Panc1 (cell line): Measurements from ENCODE around the gene PYGO1.

Experiments
- POLR2AphosphoS5 ChIP-seq: IDR thresholded peaks from 2 replicates; pipeline ENCODE4 v1.6.1; 2012; ENCODE audit warnings: mild to moderate bottlenecking, low read depth, low read length, moderate library complexity
- SIN3A ChIP-seq: IDR thresholded peaks from 2 replicates; pipeline ENCODE4 v1.6.1; 2012; ENCODE audit warnings: low read depth, mild to moderate bottlenecking, low read length, moderate library complexity, borderline replicate concordance; ENCODE audit not compliant: insufficient read depth
- TF ChIP-seq, protein P1 (sequence below): fragments of 450-650 bp; IDR thresholded peaks from 2 replicates; pipeline ENCODE4 v1.5.1; 2017; ENCODE audit warnings: mild to moderate bottlenecking

GRCh38 chr15:55507567-55507966, 80.6 kb downstream of the PYGO1 start:
- TF ChIP-seq, protein P1, sequence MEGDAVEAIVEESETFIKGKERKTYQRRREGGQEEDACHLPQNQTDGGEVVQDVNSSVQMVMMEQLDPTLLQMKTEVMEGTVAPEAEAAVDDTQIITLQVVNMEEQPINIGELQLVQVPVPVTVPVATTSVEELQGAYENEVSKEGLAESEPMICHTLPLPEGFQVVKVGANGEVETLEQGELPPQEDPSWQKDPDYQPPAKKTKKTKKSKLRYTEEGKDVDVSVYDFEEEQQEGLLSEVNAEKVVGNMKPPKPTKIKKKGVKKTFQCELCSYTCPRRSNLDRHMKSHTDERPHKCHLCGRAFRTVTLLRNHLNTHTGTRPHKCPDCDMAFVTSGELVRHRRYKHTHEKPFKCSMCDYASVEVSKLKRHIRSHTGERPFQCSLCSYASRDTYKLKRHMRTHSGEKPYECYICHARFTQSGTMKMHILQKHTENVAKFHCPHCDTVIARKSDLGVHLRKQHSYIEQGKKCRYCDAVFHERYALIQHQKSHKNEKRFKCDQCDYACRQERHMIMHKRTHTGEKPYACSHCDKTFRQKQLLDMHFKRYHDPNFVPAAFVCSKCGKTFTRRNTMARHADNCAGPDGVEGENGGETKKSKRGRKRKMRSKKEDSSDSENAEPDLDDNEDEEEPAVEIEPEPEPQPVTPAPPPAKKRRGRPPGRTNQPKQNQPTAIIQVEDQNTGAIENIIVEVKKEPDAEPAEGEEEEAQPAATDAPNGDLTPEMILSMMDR, result no peak
- no peak for TF ChIP-seq POLR2AphosphoS5
- no peak for TF ChIP-seq SIN3A
